HepG2 (cell line): ENCODE measurements around the gene CAMTA1. TPM values are rescaled to one million over a fixed set of nuclear protein-coding genes. Genes with fewer than 3 reads are reported as not detected.
A peak's percentile ranks its signal among the peaks of the same experiment; 100 is the strongest.

ENCODE experiments used
- ATAC-seq: fragments of 200-7000 bp; cut with Tn5 transposase; 3 replicates; pipeline ENCODE4 v1.9.1; 2020; ENCODE audit warnings: mild to moderate bottlenecking, moderate library complexity
- BruUV-seq: library from RNA; stranded (reverse); fragments of 400-500 nt; replicated peaks from 2 replicates; lab custom pipeline; 2021; lab: Mats Ljungman, UMichigan
- CTCF ChIA-PET: fragments of 300-600 bp; formaldehyde crosslinking; extraction: SDS; loops from one replicate; lab custom pipeline; 2021; ENCODE audit warnings: low total read pairs, inconsistent platforms, low intra/inter-chr PET ratio; lab: Yijun Ruan, JAX
- POLR2A ChIA-PET: fragments of 350-600 bp; sonication (Branson Sonifier 250); formaldehyde crosslinking; loops from one replicate; lab custom pipeline; 2020; ENCODE audit warnings: antibody characterized with exemption, inconsistent platforms; lab: Yijun Ruan, JAX
- DNase-seq: peaks from one replicate; pipeline ENCODE4 v3.0.0-alpha.2; 2015; ENCODE audit warnings: low spot score
- FAIRE-seq: peaks from 3 replicates; lab custom pipeline; 2011; peaks lifted over from hg19 to GRCh38; lab: Jason Lieb, UNC
- H2AFZ ChIP-seq: one replicate; pipeline ENCODE4 v1.6.1; 2011; ENCODE audit warnings: low read length, inconsistent platforms
- H3K27ac ChIP-seq: fragments of 300-600 bp; 3 replicates; pipeline ENCODE4 v1.8.0; 2011; ENCODE audit warnings: mixed run types, mild to moderate bottlenecking, mixed read lengths, low read length, inconsistent platforms; ENCODE audit not compliant: insufficient read depth; ENCODE audit errors: extremely low read length
- H3K27me3 ChIP-seq, 2 experiments: fragments of 200-600 bp in 1 of 2; 2 replicates in 1 of 2; 3 replicates in 1 of 2; pipeline versions ENCODE4 v1.6.0 to v1.8.0; 2011; ENCODE audit warnings: low read length in 2 of 2, mild to moderate bottlenecking in 2 of 2, moderate library complexity in 2 of 2, inconsistent platforms in 1 of 2; ENCODE audit not compliant: insufficient read depth in 2 of 2, control insufficient read depth in 1 of 2
- H3K36me3 ChIP-seq, 2 experiments: fragments of 200-600 bp in 1 of 2; replicated peaks in 1 of 2; 2 replicates in 1 of 2; 3 replicates in 1 of 2; pipeline versions ENCODE4 v1.5.1 to v1.8.0; 2011; ENCODE audit warnings: low read length in 2 of 2, inconsistent platforms in 1 of 2; ENCODE audit not compliant: insufficient read depth in 2 of 2, control insufficient read depth in 1 of 2
- H3K4me1 ChIP-seq: 2 replicates; pipeline ENCODE4 v1.5.1; 2012; ENCODE audit warnings: low read length, inconsistent platforms; ENCODE audit not compliant: insufficient read depth
- H3K4me2 ChIP-seq: 2 replicates; pipeline ENCODE4 v1.6.0; 2011; ENCODE audit warnings: low read depth, low read length, inconsistent platforms
- H3K4me3 ChIP-seq, 3 experiments: fragments of 200-600 bp in 1 of 3; sonication (generic), shearing (Covaris generic) in 1 of 3; replicated peaks in 1 of 3; 2 replicates each; pipeline ENCODE4 v1.5.1; 2011 to 2016; ENCODE audit warnings: low read length in 3 of 3, inconsistent platforms in 2 of 3, low read depth in 2 of 3, mild to moderate bottlenecking in 2 of 3, control low read depth in 1 of 3, mixed read lengths in 1 of 3; ENCODE audit not compliant: insufficient read depth in 1 of 3
- H3K79me2 ChIP-seq: one replicate; pipeline ENCODE4 v1.6.1; 2011; ENCODE audit warnings: low read length, inconsistent platforms; ENCODE audit not compliant: insufficient read depth
- H3K9ac ChIP-seq: 2 replicates; pipeline ENCODE4 v1.6.0; 2011; ENCODE audit warnings: mild to moderate bottlenecking, low read depth, low read length, inconsistent platforms; ENCODE audit not compliant: insufficient read depth
- H3K9me3 ChIP-seq: 2 replicates; pipeline ENCODE4 v1.5.1; 2012; ENCODE audit warnings: mild to moderate bottlenecking, low read length
- H4K20me1 ChIP-seq: 2 replicates; pipeline ENCODE4 v1.6.0; 2011; ENCODE audit warnings: inconsistent platforms, mild to moderate bottlenecking, low read length, moderate library complexity; ENCODE audit not compliant: insufficient read depth
- AKAP8 ChIP-seq: sonication (generic); formaldehyde crosslinking; IDR thresholded peaks from 2 replicates; pipeline ENCODE4 v1.5.1; 2020; ENCODE audit warnings: mild to moderate bottlenecking, missing genetic modification reagents
- BHLHE40 ChIP-seq: IDR thresholded peaks from 2 replicates; pipeline ENCODE4 v1.6.1; 2011; ENCODE audit warnings: low read length, improper control_type of control experiment
- DMTF1 ChIP-seq: sonication (generic); formaldehyde crosslinking; IDR thresholded peaks from 2 replicates; pipeline ENCODE4 v1.4.0; 2020; ENCODE audit warnings: mild to moderate bottlenecking, missing genetic modification reagents
- EZH2 ChIP-seq: conservative IDR thresholded peaks from 2 replicates; pipeline ENCODE4 v1.6.1; 2012; ENCODE audit warnings: mild to moderate bottlenecking, low read depth, low read length, moderate library complexity
- GABPB1 ChIP-seq: IDR thresholded peaks from 2 replicates; pipeline ENCODE4 v1.6.1; 2016; ENCODE audit warnings: mild to moderate bottlenecking, missing genetic modification reagents, moderate library complexity, missing compliant biosample characterization
- PRMT3 ChIP-seq: sonication (generic); formaldehyde crosslinking; IDR thresholded peaks from 2 replicates; pipeline ENCODE4 v1.8.1; 2022; ENCODE audit warnings: low read depth, mild to moderate bottlenecking, moderate library complexity, missing genetic modification reagents, borderline replicate concordance
- RARA ChIP-seq: IDR thresholded peaks from 2 replicates; pipeline ENCODE4 v1.6.1; 2016; ENCODE audit warnings: missing genetic modification reagents, missing compliant biosample characterization
- RBAK ChIP-seq: sonication (generic); formaldehyde crosslinking; IDR thresholded peaks from 2 replicates; pipeline ENCODE4 v1.5.1; 2020; ENCODE audit warnings: mild to moderate bottlenecking, missing genetic modification reagents
- SMAD9 ChIP-seq: sonication (generic); formaldehyde crosslinking; IDR thresholded peaks from 2 replicates; pipeline ENCODE4 v1.5.1; 2020; ENCODE audit warnings: mild to moderate bottlenecking, missing genetic modification reagents
- SMARCC2 ChIP-seq: fragments of 450-650 bp; IDR thresholded peaks from 2 replicates; pipeline ENCODE4 v1.6.1; 2017; ENCODE audit warnings: antibody characterized with exemption, mild to moderate bottlenecking
- ZBTB42 ChIP-seq: sonication (generic); formaldehyde crosslinking; IDR thresholded peaks from 2 replicates; pipeline ENCODE4 v1.5.0; 2020; ENCODE audit warnings: mild to moderate bottlenecking, missing genetic modification reagents
- ZEB1 ChIP-seq: IDR thresholded peaks from 2 replicates; pipeline ENCODE4 v1.6.1; 2012; ENCODE audit warnings: mild to moderate bottlenecking, low read depth, inconsistent platforms; ENCODE audit not compliant: insufficient replicate concordance
- ZNF280B ChIP-seq: sonication (generic); formaldehyde crosslinking; IDR thresholded peaks from 2 replicates; pipeline ENCODE4 v1.5.0; 2020; ENCODE audit warnings: missing genetic modification reagents, mild to moderate bottlenecking, borderline replicate concordance
- ZNF335 ChIP-seq: sonication (generic); formaldehyde crosslinking; IDR thresholded peaks from 2 replicates; pipeline ENCODE4 v1.4.0; 2020; ENCODE audit warnings: missing genetic modification reagents
- WGBS: methylation state at CpG from one replicate; pipeline ENCODE4 v1.1.6; 2017; ENCODE audit warnings: low lambda C conversion rate; 5-methylcytosine and 5-hydroxymethylcytosine counted together
- in situ Hi-C: cut with HindIII; loops from 2 replicates; pipeline ENCODE4 v1.10.0; 2017; ENCODE audit warnings: low pct_unique_long_range_greater_than_20kb; ENCODE audit not compliant: extremely low pct_ligation_motif_present
- intact Hi-C: fragments of 100-400 bp; cut with micrococcal nuclease; formaldehyde crosslinking; loops from one replicate; pipeline ENCODE4 v1.10.0; 2022; ENCODE audit not compliant: unreplicated experiment
- polyA plus RNA-seq, 8 experiments: library from polyadenylated mRNA; depleted of rRNA in 3 of 8; stranded (reverse) in 7 of 8; unstranded in 1 of 8; fragments of >200 nt; fragmentation: Illumina TruSeq in 4 of 8; extraction: Trizol in 4 of 8; gene quantifications; 2 replicates each; pipeline versions ENCODE4 v1.2.1 to v1.2.3, GENCODE V29; 2011 to 2016; ENCODE audit warnings: low read depth in 4 of 8, missing spikeins in 1 of 8, mixed read lengths in 1 of 8; ENCODE audit not compliant: insufficient read depth in 1 of 8
- total RNA-seq, 5 experiments: library from RNA; depleted of rRNA; stranded (reverse); fragments of >200 nt; fragmentation: Illumina TruSeq; extraction: Trizol; gene quantifications; 2 replicates each; pipeline ENCODE4 v1.2.3, GENCODE V29; 2016; ENCODE audit warnings: low read depth in 1 of 5
- TF ChIP-seq, protein P1 (sequence below): sonication (generic); formaldehyde crosslinking; conservative IDR thresholded peaks from 2 replicates; pipeline ENCODE4 v1.4.0; 2020; ENCODE audit warnings: mild to moderate bottlenecking, missing genetic modification reagents, moderate library complexity

The CAMTA1 gene
- total and polyA plus RNA-seq, 2 of the 13 experiments (the other 11 are each of a cell fraction or from before 2014, with no cell fraction given): 25.0 to 36.4 TPM

DNA sequence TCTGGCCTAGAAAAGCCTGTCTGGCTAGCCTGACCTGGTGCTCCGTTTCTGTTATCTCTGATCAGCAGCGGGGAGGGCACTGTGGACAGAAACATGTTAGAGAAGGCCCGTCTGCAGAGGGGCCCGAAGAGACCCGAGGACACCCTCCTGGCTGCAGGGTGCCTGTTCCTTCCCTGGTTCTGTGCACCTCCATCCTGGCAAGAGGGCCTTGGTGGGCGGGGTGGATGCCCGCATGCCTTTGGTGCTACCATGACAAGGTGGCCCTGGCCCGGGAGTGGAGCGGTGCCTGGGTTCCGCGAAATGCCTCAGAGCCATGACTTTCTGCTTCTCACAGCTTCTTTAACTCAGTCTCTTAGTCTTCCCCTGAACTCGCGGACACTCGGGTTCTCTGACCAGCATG lies 233.6 kb downstream of the CAMTA1 start (continued):
- no peak for TF ChIP-seq EZH2

GRCh38 chr1:7019510-7019909 lies 234.3 kb downstream of the CAMTA1 start:
- H3K9ac ChIP-seq: no peak overlapping the region
- FAIRE-seq (peak; percentile 78), ATAC-seq (peak; percentile 72), DNase-seq (peak; percentile 45)
- H3K9me3 ChIP-seq: no peaks in the 10 kb centered on the region
- H4K20me1 ChIP-seq: no peaks in the 10 kb centered on the region
- H3K4me3 ChIP-seq: peak overlapping the region in 1 of 3 experiments; percentile 49; a peak in 1 of 6 replicates
- peaks cover 1 to 7% of the 10 kb centered on the region in 2 experiments; a peak in 3 of 5 replicates for H3K27me3 ChIP-seq
- no peaks in the 10 kb centered on the region for H3K36me3 ChIP-seq
- in situ Hi-C loops (no loop called here), intact Hi-C loops (no loop called here)
- no peaks in the 10 kb centered on the region for H3K79me2 ChIP-seq
- BruUV-seq: no TSS peak
- H3K27ac ChIP-seq: no peak overlapping the region
- WGBS: 6% methylated on average over 9 of the region's 9 CpGs
- peak overlapping the region; percentile 72 for H3K4me2 ChIP-seq
- H3K4me1 ChIP-seq: peaks cover 17% of the 10 kb centered on the region
- POLR2A ChIA-PET: no interaction called here
- CTCF ChIA-PET: no interaction called here
- H2AFZ ChIP-seq: no peak overlapping the region
- TF ChIP-seq GABPB1 (CRISPR knock-in tag) (peak; percentile 86), ZBTB42 (CRISPR knock-in tag) (no peak), SMARCC2 (no peak), ZNF335 (CRISPR knock-in tag) (no peak), SMAD9 (CRISPR knock-in tag) (no peak), ZNF280B (peak; percentile 52; the same call in 1 of the 2 replicates), PRMT3 (CRISPR knock-in tag) (no peak), RARA (CRISPR knock-in tag) (peak; percentile 50), DMTF1 (CRISPR knock-in tag) (no peak), RBAK (CRISPR knock-in tag) (peak; percentile 66; the same call in 1 of the 2 replicates), ZEB1 (peak; percentile 41), AKAP8 (CRISPR knock-in tag) (no peak), BHLHE40 (no peak)
- TF ChIP-seq, protein P1, sequence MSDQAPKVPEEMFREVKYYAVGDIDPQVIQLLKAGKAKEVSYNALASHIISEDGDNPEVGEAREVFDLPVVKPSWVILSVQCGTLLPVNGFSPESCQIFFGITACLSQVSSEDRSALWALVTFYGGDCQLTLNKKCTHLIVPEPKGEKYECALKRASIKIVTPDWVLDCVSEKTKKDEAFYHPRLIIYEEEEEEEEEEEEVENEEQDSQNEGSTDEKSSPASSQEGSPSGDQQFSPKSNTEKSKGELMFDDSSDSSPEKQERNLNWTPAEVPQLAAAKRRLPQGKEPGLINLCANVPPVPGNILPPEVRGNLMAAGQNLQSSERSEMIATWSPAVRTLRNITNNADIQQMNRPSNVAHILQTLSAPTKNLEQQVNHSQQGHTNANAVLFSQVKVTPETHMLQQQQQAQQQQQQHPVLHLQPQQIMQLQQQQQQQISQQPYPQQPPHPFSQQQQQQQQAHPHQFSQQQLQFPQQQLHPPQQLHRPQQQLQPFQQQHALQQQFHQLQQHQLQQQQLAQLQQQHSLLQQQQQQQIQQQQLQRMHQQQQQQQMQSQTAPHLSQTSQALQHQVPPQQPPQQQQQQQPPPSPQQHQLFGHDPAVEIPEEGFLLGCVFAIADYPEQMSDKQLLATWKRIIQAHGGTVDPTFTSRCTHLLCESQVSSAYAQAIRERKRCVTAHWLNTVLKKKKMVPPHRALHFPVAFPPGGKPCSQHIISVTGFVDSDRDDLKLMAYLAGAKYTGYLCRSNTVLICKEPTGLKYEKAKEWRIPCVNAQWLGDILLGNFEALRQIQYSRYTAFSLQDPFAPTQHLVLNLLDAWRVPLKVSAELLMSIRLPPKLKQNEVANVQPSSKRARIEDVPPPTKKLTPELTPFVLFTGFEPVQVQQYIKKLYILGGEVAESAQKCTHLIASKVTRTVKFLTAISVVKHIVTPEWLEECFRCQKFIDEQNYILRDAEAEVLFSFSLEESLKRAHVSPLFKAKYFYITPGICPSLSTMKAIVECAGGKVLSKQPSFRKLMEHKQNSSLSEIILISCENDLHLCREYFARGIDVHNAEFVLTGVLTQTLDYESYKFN (CRISPR knock-in tag): peak; percentile 45; the same call in 1 of the 2 replicates
